HepG2 (cell line): ENCODE measurements around the gene CHAF1A. TPM values are rescaled to one million over a fixed set of nuclear protein-coding genes. Genes with fewer than 3 reads are reported as not detected.
A peak's percentile ranks its signal among the peaks of the same experiment; 100 is the strongest.

Experiments
- AFF4 ChIP-seq: sonication (generic); formaldehyde crosslinking; IDR thresholded peaks from 2 replicates; pipeline ENCODE4 v1.4.0; 2020; ENCODE audit warnings: missing genetic modification reagents
- AHR ChIP-seq: IDR thresholded peaks from 2 replicates; pipeline ENCODE4 v1.6.1; 2018; ENCODE audit warnings: missing genetic modification reagents, missing compliant biosample characterization
- CHD2 ChIP-seq: IDR thresholded peaks from 2 replicates; pipeline ENCODE4 v1.6.1; 2011; ENCODE audit warnings: low read depth, low read length, improper control_type of control experiment
- GATA4 ChIP-seq: sonication (generic); IDR thresholded peaks from 2 replicates; pipeline ENCODE4 v1.6.1; 2016; ENCODE audit warnings: antibody characterized with exemption, low read depth, borderline replicate concordance
- KDM4B ChIP-seq: sonication (generic); formaldehyde crosslinking; IDR thresholded peaks from 2 replicates; pipeline ENCODE4 v1.4.0; 2020; ENCODE audit warnings: missing genetic modification reagents
- MYNN ChIP-seq: sonication (generic); formaldehyde crosslinking; IDR thresholded peaks from 2 replicates; pipeline ENCODE4 v1.4.0; 2020; ENCODE audit warnings: mild to moderate bottlenecking, low read depth, missing genetic modification reagents
- PLSCR1 ChIP-seq: sonication (generic); formaldehyde crosslinking; IDR thresholded peaks from 2 replicates; pipeline ENCODE4 v1.5.0; 2020; ENCODE audit warnings: missing genetic modification reagents, mild to moderate bottlenecking, borderline replicate concordance
- PPARG ChIP-seq: conservative IDR thresholded peaks from 2 replicates; pipeline ENCODE4 v1.6.1; 2016; ENCODE audit warnings: missing biosample characterization, missing genetic modification reagents
- RXRA ChIP-seq: sonication (generic); formaldehyde crosslinking; IDR thresholded peaks from 2 replicates; pipeline ENCODE4 v1.5.1; 2020; ENCODE audit warnings: missing genetic modification reagents
- SALL1 ChIP-seq: sonication (generic); formaldehyde crosslinking; IDR thresholded peaks from 2 replicates; pipeline ENCODE4 v1.8.0; 2022; ENCODE audit warnings: mild to moderate bottlenecking, missing genetic modification reagents
- SIX4 ChIP-seq: sonication (generic); formaldehyde crosslinking; IDR thresholded peaks from 2 replicates; pipeline ENCODE4 v1.4.0; 2020; ENCODE audit warnings: missing genetic modification reagents
- ZNF12 ChIP-seq: sonication (generic); formaldehyde crosslinking; IDR thresholded peaks from 2 replicates; pipeline ENCODE4 v1.5.0; 2020; ENCODE audit warnings: missing genetic modification reagents
- ZNF160 ChIP-seq: sonication (generic); formaldehyde crosslinking; IDR thresholded peaks from 2 replicates; pipeline ENCODE4 v1.8.0; 2022; ENCODE audit warnings: mild to moderate bottlenecking, inconsistent platforms, missing genetic modification reagents
- ZNF224 ChIP-seq: sonication (generic); formaldehyde crosslinking; IDR thresholded peaks from 2 replicates; pipeline ENCODE4 v1.5.0; 2020; ENCODE audit warnings: mild to moderate bottlenecking, missing genetic modification reagents
- ZNF234 ChIP-seq: sonication (generic); formaldehyde crosslinking; conservative IDR thresholded peaks from 2 replicates; pipeline ENCODE4 v1.5.1; 2020; ENCODE audit warnings: mild to moderate bottlenecking, missing genetic modification reagents
- ZNF562 ChIP-seq: sonication (generic); formaldehyde crosslinking; IDR thresholded peaks from 2 replicates; pipeline ENCODE4 v1.8.0; 2022; ENCODE audit warnings: missing genetic modification reagents, borderline replicate concordance
- ZNF776 ChIP-seq: sonication (generic); formaldehyde crosslinking; IDR thresholded peaks from 2 replicates; pipeline ENCODE4 v1.4.0; 2020; ENCODE audit warnings: mild to moderate bottlenecking, missing genetic modification reagents
- ZNF850 ChIP-seq: sonication (generic); formaldehyde crosslinking; conservative IDR thresholded peaks from 2 replicates; pipeline ENCODE4 v1.9.0; 2021; ENCODE audit warnings: mild to moderate bottlenecking, missing genetic modification reagents
- ZZZ3 ChIP-seq: sonication (generic); formaldehyde crosslinking; IDR thresholded peaks from 2 replicates; pipeline ENCODE4 v1.4.0; 2020; ENCODE audit warnings: missing genetic modification reagents, mild to moderate bottlenecking, borderline replicate concordance
- polyA plus RNA-seq, 8 experiments: library from polyadenylated mRNA; depleted of rRNA in 3 of 8; stranded (reverse) in 7 of 8; unstranded in 1 of 8; fragments of >200 nt; fragmentation: Illumina TruSeq in 4 of 8; extraction: Trizol in 4 of 8; gene quantifications; 2 replicates each; pipeline versions ENCODE4 v1.2.1 to v1.2.3, GENCODE V29; 2011 to 2016; ENCODE audit warnings: low read depth in 4 of 8, missing spikeins in 1 of 8, mixed read lengths in 1 of 8; ENCODE audit not compliant: insufficient read depth in 1 of 8
- total RNA-seq, 5 experiments: library from RNA; depleted of rRNA; stranded (reverse); fragments of >200 nt; fragmentation: Illumina TruSeq; extraction: Trizol; gene quantifications; 2 replicates each; pipeline ENCODE4 v1.2.3, GENCODE V29; 2016; ENCODE audit warnings: low read depth in 1 of 5
- TF ChIP-seq, protein P1 (sequence below): sonication (generic); formaldehyde crosslinking; IDR thresholded peaks from 2 replicates; pipeline ENCODE4 v1.5.1; 2020; ENCODE audit warnings: missing genetic modification reagents, mild to moderate bottlenecking, borderline replicate concordance

The CHAF1A gene
- total and polyA plus RNA-seq, 2 of the 13 experiments (the other 11 are each of a cell fraction or from before 2014, with no cell fraction given), result 11.0 to 34.8 TPM

- TF ChIP-seq, protein P1, sequence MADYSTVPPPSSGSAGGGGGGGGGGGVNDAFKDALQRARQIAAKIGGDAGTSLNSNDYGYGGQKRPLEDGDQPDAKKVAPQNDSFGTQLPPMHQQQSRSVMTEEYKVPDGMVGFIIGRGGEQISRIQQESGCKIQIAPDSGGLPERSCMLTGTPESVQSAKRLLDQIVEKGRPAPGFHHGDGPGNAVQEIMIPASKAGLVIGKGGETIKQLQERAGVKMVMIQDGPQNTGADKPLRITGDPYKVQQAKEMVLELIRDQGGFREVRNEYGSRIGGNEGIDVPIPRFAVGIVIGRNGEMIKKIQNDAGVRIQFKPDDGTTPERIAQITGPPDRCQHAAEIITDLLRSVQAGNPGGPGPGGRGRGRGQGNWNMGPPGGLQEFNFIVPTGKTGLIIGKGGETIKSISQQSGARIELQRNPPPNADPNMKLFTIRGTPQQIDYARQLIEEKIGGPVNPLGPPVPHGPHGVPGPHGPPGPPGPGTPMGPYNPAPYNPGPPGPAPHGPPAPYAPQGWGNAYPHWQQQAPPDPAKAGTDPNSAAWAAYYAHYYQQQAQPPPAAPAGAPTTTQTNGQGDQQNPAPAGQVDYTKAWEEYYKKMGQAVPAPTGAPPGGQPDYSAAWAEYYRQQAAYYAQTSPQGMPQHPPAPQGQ (CRISPR knock-in tag), result no peak
- TF ChIP-seq ZNF160 (CRISPR knock-in tag), result no peak; the same call in 1 of the 2 replicates
- TF ChIP-seq ZNF776 (CRISPR knock-in tag), result no peak
- no peak for TF ChIP-seq ZNF562 (CRISPR knock-in tag)
- no peak for TF ChIP-seq PLSCR1 (CRISPR knock-in tag)
- TF ChIP-seq CHD2, result no peak
- TF ChIP-seq RXRA (CRISPR knock-in tag), result peak; percentile 95
- no peak for TF ChIP-seq ZNF224 (CRISPR knock-in tag)
- TF ChIP-seq ZZZ3 (CRISPR knock-in tag), result peak; percentile 64; the same call in 1 of the 2 replicates
- peak; percentile 82 for TF ChIP-seq SALL1
- no peak for TF ChIP-seq ZNF850 (CRISPR knock-in tag)
- no peak for TF ChIP-seq KDM4B (CRISPR knock-in tag)
- no peak for TF ChIP-seq ZNF234
- TF ChIP-seq AHR (CRISPR knock-in tag), result no peak
- TF ChIP-seq AFF4 (CRISPR knock-in tag), result peak; percentile 60; the same call in 1 of the 2 replicates
- no peak for TF ChIP-seq PPARG
- TF ChIP-seq MYNN, result no peak
- peak; percentile 33; the same call in 1 of the 2 replicates for TF ChIP-seq ZNF12
- peak; percentile 74 for TF ChIP-seq SIX4 (CRISPR knock-in tag)
- peak; percentile 26; the same call in 1 of the 2 replicates for TF ChIP-seq GATA4
Observed at GRCh38 chr19:4390567-4391305, 11.7 kb upstream of the CHAF1A start (continued).
